Ovary (tissue), 3 donors: ENCODE data around the gene CDCP1.

ENCODE experiments used
- CTCF ChIP-seq, 3 donors: fragments of 450-650 bp in 2 of 3; fragments of 200-600 bp in 1 of 3; IDR thresholded peaks; one replicate each; pipeline versions ENCODE4 v1.5.1 to v1.8.0; 2016 to 2022; ENCODE audit warnings: antibody characterized with exemption in 3 of 3, mild to moderate bottlenecking in 1 of 3
- EP300 ChIP-seq: sonication (generic); formaldehyde crosslinking; IDR thresholded peaks from one replicate; pipeline ENCODE4 v1.6.1; 2017; ENCODE audit warnings: antibody characterized with exemption
- POLR2A ChIP-seq: fragments of 450-650 bp; IDR thresholded peaks from one replicate; pipeline ENCODE4 v1.6.1; 2017; ENCODE audit warnings: antibody characterized with exemption, mild to moderate bottlenecking, moderate library complexity
- donor health status: DM: no; HTN: no; CAD: no.

- TF ChIP-seq CTCF (IDR thresholded peaks at IDR 0.05): no peak
- TF ChIP-seq POLR2A: no peak
- TF ChIP-seq EP300: no peak
Observed at GRCh38 chr3:45185461-45185860, 39.3 kb upstream of the CDCP1 start.
